Activated naive CD4-positive, alpha-beta T cell treated with anti-CD3 and anti-CD28 coated beads for 36 hours (primary cell): ENCODE measurements around the gene CLCN2. TPM values are rescaled to one million over a fixed set of nuclear protein-coding genes. Genes with fewer than 3 reads are reported as not detected.

Experiments used
- CTCF ChIA-PET: fragments of 350-600 bp; sonication (Branson Sonifier 250); formaldehyde crosslinking; loops from one replicate; lab custom pipeline; 2021; ENCODE audit warnings: antibody characterized with exemption; lab: Charles Lee
- DNase-seq: peaks from one replicate; pipeline ENCODE4 v3.0.0-alpha.2; 2020
- H3K27ac Mint-ChIP-seq: one replicate; pipeline ENCODE4 v1.8.0; 2021; ENCODE audit warnings: mild to moderate bottlenecking, mixed read lengths
- H3K27me3 Mint-ChIP-seq: one replicate; pipeline ENCODE4 v1.8.0; 2021; ENCODE audit warnings: low read depth, mixed read lengths
- H3K36me3 Mint-ChIP-seq: one replicate; pipeline ENCODE4 v1.8.0; 2021; ENCODE audit warnings: low read depth, mixed read lengths
- H3K4me1 Mint-ChIP-seq: one replicate; pipeline ENCODE4 v1.8.0; 2021; ENCODE audit warnings: low read depth, mixed read lengths
- H3K4me3 Mint-ChIP-seq: one replicate; pipeline ENCODE4 v1.8.0; 2021; ENCODE audit warnings: mild to moderate bottlenecking, moderate library complexity, mixed read lengths
- H3K9me3 Mint-ChIP-seq: one replicate; pipeline ENCODE4 v1.8.0; 2021; ENCODE audit warnings: mixed read lengths
- intact Hi-C: fragments of 100-400 bp; cut with micrococcal nuclease; formaldehyde crosslinking; loops from one replicate; pipeline ENCODE4 v1.15.1; 2023
- total RNA-seq, 2 experiments: library from RNA; stranded (reverse); gene quantifications; one replicate each; pipeline ENCODE4 v1.2.3, GENCODE V29; 2021

CLCN2 gene
- 1 to 10 TPM; 2.9 TPM for total RNA-seq

DNA sequence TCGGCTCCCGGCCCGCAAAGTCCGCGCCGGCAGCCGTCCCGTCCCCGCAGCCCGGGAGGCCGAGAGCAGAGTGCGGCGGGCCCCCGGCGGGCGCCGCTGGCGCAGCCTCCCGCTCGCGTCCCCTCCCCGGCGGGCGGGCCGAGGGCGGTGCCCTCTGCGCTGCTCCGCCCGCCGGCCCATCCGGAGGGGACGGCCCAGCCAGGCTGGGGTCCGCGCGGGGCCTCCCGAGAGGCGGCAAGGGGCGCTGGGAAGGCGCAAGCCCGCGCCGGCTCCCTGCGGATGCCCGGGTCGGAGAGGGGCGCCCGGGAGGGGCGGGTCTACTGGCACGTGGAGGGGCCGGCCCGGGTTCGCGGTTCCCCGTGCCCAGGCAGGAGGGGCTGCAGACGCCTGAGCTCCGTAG lies at the start of gene CLCN2, which contains the start of gene POLR2H:
Gene CLCN2 (minus strand): TSS at position 74 of the 400 bp plus-strand sequence. CDS start 126 bp downstream, outside the sequence.
Gene POLR2H (plus strand): TSS at position 179 of the 400 bp plus-strand sequence. CDS start 1,783 bp downstream, outside the sequence.
- peak within 1 kb of the TSS; percentile 97 for H3K4me3 Mint-ChIP-seq
- H3K9me3 Mint-ChIP-seq = no peaks in the 10 kb centered on the region
- CTCF ChIA-PET = interaction anchor here (0.9 to 4.6 kb wide), 3 partner anchors 8 to 56 kb away, joined by 4 to 21 read pairs (median 5); no protein-coding TSS in a partner anchor
- peak within 1 kb of the TSS; percentile 93 for H3K27ac Mint-ChIP-seq
- no peaks in the 10 kb centered on the region for H3K27me3 Mint-ChIP-seq
- peaks cover 23% of the 10 kb centered on the region for H3K4me1 Mint-ChIP-seq
- intact Hi-C loops = loop anchor here (5.0 kb wide), 5 partner anchors 166 to 804 kb away; partner anchors contain the start of genes KLHL24, KLHL6 and MAGEF1
- peaks cover 24% of the 10 kb centered on the region for H3K36me3 Mint-ChIP-seq
- DNase-seq = peak; percentile 37

DNA sequence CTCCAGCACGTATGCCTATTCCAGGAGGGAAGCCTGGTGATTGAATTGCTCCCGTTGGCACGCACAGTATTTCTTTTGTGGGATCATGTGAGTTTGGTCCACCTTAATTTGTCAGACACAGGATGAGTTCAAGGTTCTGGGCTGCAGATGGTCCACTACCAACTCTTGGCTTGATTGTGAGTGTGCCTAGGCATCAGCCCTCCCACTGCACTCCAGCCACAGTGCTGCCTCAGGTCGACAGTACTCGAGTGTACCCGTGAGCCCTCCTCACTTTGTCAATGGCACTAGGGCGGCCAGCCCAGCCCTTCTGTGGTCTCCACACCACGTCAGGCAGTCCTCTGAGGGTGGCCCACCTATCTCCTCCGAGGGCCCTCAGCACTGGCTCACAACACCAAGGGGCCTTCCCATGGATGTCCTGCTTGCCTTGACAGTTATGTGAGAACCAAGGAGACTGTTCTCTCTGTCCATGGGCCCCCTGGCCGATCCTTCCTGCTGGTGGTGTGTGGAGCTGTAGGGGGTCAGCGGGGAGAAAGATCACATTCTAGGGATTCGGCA lies 48.6 kb upstream of the CLCN2 start:
- H3K4me1 Mint-ChIP-seq = no peaks in the 10 kb centered on the region
- no peak for DNase-seq
- no peak overlapping the region for H3K27ac Mint-ChIP-seq
- no peaks in the 10 kb centered on the region for H3K36me3 Mint-ChIP-seq
- no peaks in the 10 kb centered on the region for H3K9me3 Mint-ChIP-seq
- CTCF ChIA-PET = interaction anchor here (1.1 kb wide), 1 partner anchor 104 kb away, joined by 4 read pairs; no protein-coding TSS in a partner anchor
- intact Hi-C loops = no loop called here
- H3K4me3 Mint-ChIP-seq = no peak overlapping the region
- H3K27me3 Mint-ChIP-seq = no peaks in the 10 kb centered on the region

DNA sequence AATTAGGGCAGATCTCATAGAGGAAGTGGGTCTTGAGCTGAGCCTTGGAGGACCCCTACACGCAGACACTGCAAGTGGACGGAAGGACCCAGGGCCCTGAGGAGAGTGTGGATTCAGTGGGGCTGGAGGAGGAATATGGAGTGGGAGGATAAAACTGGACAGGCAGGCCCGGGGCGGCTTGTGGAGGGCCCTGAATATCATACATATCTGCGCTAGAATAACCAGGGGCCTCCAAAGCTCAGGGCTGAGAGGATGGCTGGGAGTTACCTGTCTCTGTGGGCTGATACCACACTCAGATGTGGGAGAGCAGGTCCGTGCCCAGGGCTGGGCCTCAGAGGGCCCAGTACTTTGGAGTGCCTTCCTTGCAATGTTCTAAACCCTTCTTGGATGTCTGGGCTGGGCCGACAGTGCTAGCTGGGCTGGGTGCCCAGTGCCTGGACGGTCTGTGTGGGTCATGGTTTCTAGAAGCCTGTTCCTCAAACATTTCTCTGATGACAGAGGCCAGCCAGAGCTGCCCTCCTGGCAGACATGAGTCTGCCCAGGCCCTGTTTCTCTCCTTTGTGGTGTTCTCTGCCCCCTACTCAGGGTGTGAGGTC lies 48.0 kb upstream of the CLCN2 start:
- intact Hi-C loops = no loop called here
- Mint-ChIP-seq H3K4me3 (no peak overlapping the region), H3K27ac (no peak overlapping the region), H3K36me3 (no peaks in the 10 kb centered on the region), H3K27me3 (no peaks in the 10 kb centered on the region), H3K9me3 (no peaks in the 10 kb centered on the region), H3K4me1 (no peaks in the 10 kb centered on the region)
- CTCF ChIA-PET = interaction anchor here (1.1 kb wide), 1 partner anchor 104 kb away, joined by 4 read pairs; no protein-coding TSS in a partner anchor
- no peak for DNase-seq

DNA sequence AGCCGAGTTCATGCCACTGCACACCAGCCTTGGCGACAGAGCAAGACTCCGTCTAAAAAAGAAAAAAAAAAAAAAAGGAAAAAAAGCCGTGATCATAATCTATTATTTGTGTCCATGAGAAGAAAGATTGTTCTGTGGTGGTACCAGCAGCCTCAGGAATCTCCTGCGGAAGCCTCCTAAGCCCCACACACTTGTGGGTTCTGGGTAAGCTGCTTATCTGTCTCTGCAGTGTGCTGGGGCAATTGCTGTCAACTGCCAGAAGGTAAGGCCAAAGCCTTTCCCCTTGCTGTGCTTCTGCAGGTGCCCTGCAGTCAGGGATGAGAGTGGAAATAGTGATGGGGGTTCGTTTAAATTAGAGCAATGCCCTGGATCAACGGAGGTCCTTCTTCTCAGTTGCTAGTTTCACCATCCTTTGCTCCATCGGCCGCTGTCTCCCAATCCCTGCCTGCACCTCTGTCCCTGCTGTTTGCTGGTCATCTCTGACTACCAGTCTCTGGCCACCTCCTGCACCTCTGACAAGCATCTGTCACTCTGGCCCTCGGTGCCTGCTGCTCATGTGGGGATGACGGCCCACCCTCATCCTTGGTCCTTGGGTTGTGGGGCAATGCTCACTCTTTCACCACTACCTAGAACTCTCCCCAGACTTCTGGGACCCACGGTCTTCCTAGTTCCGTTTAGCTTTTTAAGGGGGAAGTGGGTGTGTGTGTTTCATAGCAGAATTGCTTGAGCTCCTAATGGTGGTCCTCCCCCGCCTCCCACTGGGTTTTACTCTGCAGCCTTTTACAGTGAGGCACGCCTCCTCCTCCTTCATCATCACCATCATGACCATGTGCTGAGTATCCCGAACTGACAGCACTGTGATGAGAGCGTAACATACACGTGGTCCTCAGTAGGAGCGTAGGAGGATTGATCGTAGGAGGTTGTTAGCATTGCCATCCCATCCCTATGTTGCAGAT lies 43.9 kb upstream of the CLCN2 start:
- Mint-ChIP-seq H3K9me3 (no peaks in the 10 kb centered on the region), H3K36me3 (no peaks in the 10 kb centered on the region), H3K27me3 (peaks cover 9% of the 10 kb centered on the region), H3K4me1 (no peaks in the 10 kb centered on the region), H3K27ac (no peak overlapping the region), H3K4me3 (no peak overlapping the region)
- CTCF ChIA-PET = interaction anchor here (0.7 to 1.4 kb wide), 2 partner anchors 34 to 831 kb away, joined by 4 to 5 read pairs; no protein-coding TSS in a partner anchor
- intact Hi-C loops = no loop called here
- DNase-seq = no peak

DNA sequence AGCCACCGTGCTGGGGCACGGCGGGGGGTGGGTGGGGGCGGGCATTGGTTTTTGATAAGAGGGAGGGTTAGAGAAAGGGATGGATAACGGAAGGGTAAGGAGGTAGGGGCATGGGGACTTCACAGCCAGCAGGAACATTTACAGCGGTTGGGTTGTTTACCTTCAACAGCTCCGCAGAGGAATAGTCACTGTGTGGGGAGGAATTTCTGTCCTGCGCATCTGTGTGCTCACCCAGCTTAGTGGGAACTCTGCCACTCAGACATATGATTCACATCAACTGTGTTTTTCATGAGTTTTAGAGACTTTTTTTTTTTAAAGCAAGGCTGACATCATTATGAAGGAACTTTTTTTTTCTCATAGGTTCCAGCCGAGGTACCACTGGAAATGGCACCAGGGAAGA lies 38.0 kb upstream of the CLCN2 start:
- DNase-seq = no peak
- H3K4me1 Mint-ChIP-seq = no peaks in the 10 kb centered on the region
- CTCF ChIA-PET = interaction anchor here (0.6 to 0.7 kb wide), 2 partner anchors 15 to 27 kb away, joined by 4 to 5 read pairs; no protein-coding TSS in a partner anchor
- no peaks in the 10 kb centered on the region for H3K36me3 Mint-ChIP-seq
- H3K4me3 Mint-ChIP-seq = no peak overlapping the region
- H3K27me3 Mint-ChIP-seq = peaks cover 14% of the 10 kb centered on the region
- intact Hi-C loops = no loop called here
- no peak overlapping the region for H3K27ac Mint-ChIP-seq
- H3K9me3 Mint-ChIP-seq = no peaks in the 10 kb centered on the region

DNA sequence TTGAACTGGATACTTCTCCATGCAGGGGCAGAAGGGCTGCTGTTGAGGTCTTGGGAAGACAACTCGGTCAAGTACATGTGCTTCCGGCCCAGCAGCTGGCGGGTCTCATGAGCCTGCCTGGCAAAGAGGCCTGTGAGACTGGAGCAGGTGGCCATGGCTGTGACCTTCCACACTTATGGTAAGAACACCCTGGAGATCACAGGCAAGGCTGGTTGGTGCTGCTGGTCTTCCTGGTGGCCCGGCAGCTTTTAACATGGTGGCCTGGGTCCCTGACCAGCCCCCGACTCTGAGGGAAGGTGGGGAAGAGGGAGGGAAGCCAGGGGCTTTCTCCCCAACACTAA lies 33.9 kb upstream of the CLCN2 start:
- H3K4me3 Mint-ChIP-seq = no peak overlapping the region
- peaks cover 7% of the 10 kb centered on the region for H3K27me3 Mint-ChIP-seq
- intact Hi-C loops = no loop called here
- H3K4me1 Mint-ChIP-seq = no peaks in the 10 kb centered on the region
- CTCF ChIA-PET = no interaction called here
- DNase-seq = no peak
- H3K27ac Mint-ChIP-seq = no peak overlapping the region
- no peaks in the 10 kb centered on the region for H3K9me3 Mint-ChIP-seq
- no peaks in the 10 kb centered on the region for H3K36me3 Mint-ChIP-seq

DNA sequence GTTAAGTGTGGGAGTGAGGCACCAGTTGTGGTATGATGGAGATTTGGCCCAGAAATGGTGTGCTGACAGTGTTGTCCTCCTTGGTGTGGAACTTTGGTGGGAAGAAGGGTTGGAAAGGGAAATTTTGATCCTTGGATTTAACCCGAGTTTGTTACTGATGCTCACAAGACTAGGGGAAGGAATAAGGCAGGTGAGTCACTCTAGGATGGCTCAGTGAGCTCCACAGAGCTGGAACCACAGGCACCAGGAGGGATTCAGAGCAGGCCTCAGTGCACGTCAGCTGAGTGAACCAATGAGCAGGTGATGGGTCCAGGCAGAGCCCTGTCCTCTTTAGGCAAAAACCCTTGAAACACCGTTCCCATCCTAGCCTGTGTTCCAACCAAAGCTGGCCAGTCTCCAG lies 29.9 kb upstream of the CLCN2 start:
- Mint-ChIP-seq H3K4me3 (no peak overlapping the region), H3K36me3 (no peaks in the 10 kb centered on the region), H3K27me3 (peaks cover 5% of the 10 kb centered on the region), H3K27ac (no peak overlapping the region), H3K4me1 (no peaks in the 10 kb centered on the region), H3K9me3 (no peaks in the 10 kb centered on the region)
- no peak for DNase-seq
- CTCF ChIA-PET = interaction anchor here (0.7 to 1.2 kb wide), 3 partner anchors 18 to 122 kb away, joined by 3 to 4 read pairs (median 3); no protein-coding TSS in a partner anchor
- intact Hi-C loops = no loop called here

DNA sequence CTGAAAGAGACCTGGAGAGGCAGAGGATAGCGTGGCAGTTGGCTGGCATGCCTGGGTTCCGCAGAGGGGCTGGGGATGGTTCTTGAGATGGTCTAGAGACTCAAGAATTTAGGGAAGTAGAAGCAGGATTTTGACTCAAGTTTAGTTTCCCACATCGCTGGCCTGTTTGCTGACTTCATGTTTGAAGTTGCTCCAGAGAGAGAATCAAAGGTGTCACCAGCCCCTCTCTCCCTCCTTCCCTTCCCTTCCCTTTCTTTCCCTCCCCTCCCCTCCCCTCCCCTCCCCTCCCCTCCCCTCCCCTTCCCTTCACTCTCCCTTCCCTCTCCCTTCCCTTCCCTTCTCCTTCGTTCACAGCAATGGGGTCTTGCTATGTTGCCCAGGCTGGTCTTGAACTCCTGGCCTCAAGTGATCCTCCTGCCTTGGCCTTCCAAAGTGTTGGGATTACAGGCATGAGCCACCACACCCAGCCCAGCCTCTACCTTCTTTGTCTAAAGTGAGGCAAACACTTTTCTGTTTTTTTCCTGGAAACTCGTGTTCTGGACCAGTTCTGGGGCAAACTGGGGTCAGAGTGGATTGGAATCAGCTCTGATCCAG lies 28.6 kb upstream of the CLCN2 start:
- peaks cover 6% of the 10 kb centered on the region for H3K27me3 Mint-ChIP-seq
- CTCF ChIA-PET = interaction anchor here (0.9 to 1.0 kb wide), 2 partner anchors 14 to 18 kb away, joined by 3 to 4 read pairs; no protein-coding TSS in a partner anchor
- H3K9me3 Mint-ChIP-seq = no peaks in the 10 kb centered on the region
- intact Hi-C loops = no loop called here
- H3K4me1 Mint-ChIP-seq = no peaks in the 10 kb centered on the region
- H3K36me3 Mint-ChIP-seq = no peaks in the 10 kb centered on the region
- no peak for DNase-seq
- H3K4me3 Mint-ChIP-seq = no peak overlapping the region
- no peak overlapping the region for H3K27ac Mint-ChIP-seq

DNA sequence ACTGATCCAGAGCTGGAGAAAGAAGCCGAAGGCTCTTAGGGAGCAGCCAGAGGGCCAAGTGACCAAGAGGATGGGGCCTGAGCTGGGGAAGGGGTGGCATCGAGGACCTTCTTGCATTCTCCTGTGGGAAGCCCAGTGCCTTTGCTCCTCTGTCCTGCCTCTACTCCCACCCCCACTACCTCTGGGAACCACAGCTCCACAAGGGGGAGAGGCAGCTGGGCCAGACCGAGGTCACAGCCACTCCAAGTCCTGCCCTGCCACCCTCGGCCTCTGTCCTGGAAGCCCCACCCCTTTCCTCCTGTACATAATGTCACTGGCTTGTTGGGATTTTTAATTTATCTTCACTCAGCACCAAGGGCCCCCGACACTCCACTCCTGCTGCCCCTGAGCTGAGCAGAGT lies 28.0 kb upstream of the CLCN2 start:
- Mint-ChIP-seq H3K4me3 (no peak overlapping the region), H3K27ac (no peak overlapping the region), H3K4me1 (no peaks in the 10 kb centered on the region), H3K27me3 (peaks cover 8% of the 10 kb centered on the region), H3K9me3 (no peaks in the 10 kb centered on the region), H3K36me3 (no peaks in the 10 kb centered on the region)
- intact Hi-C loops = no loop called here
- CTCF ChIA-PET = interaction anchor here (1.0 kb wide), 1 partner anchor 18 kb away, joined by 6 read pairs; no protein-coding TSS in a partner anchor
- no peak for DNase-seq

DNA sequence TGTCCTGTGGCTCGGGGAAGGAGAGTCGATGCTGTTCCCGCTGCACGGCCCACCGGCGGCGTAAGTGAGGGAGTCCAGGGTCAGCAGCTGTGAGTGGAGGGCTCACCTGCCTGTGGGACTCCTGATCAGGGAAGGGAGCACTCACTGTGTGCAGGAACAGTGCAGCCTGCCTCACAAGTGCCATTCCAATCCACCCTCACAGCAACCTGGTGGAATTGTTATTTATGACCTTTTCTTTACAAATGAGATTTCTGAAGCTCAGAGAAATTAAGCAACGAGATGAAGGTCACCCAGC lies 27.5 kb upstream of the CLCN2 start:
- Mint-ChIP-seq H3K4me1 (no peaks in the 10 kb centered on the region), H3K36me3 (no peaks in the 10 kb centered on the region), H3K4me3 (no peak overlapping the region), H3K9me3 (no peaks in the 10 kb centered on the region), H3K27ac (no peak overlapping the region), H3K27me3 (peaks cover 12% of the 10 kb centered on the region)
- CTCF ChIA-PET = interaction anchor here (1.0 kb wide), 1 partner anchor 17 kb away, joined by 6 read pairs; no protein-coding TSS in a partner anchor
- DNase-seq = no peak
- intact Hi-C loops = no loop called here

DNA sequence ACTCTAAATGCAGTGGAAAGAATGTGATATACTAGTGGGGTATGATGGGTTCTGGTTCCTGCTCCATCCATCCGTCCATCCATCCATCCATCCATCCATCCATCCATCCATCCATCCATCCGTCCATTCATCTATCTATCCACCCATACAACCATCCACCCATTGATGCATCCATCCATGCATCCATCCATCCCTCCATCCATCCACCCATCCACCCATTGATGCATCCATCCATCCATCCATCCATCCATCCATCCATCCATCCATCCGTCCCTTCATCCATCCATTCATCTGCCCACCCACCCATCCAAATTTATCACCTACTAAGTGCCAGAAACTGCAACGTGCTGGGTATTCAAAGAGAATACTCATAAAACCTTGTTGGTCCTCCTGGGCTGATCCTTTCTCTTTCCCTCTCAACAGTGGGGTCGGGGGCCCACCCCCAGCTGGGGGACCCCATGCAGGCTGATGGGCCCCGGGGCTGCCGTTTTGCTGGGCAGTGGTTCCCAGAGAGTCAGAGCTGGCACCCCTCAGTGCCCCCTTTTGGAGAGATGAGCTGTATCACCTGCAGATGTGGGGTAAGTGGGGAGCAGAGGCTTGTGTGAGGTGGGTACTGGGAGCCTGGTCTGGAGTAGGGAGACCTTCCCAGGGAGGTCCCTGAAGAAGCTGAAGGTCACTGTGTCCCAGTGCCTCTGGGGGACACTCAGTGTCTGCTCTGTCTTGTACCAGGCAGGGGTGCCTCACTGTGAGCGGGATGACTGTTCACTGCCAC lies 26.9 kb upstream of the CLCN2 start:
- intact Hi-C loops = no loop called here
- Mint-ChIP-seq H3K9me3 (no peaks in the 10 kb centered on the region), H3K27ac (no peak overlapping the region), H3K36me3 (no peaks in the 10 kb centered on the region), H3K27me3 (peaks cover 13% of the 10 kb centered on the region), H3K4me3 (no peak overlapping the region), H3K4me1 (no peaks in the 10 kb centered on the region)
- CTCF ChIA-PET = interaction anchor here (1.0 kb wide), 1 partner anchor 17 kb away, joined by 6 read pairs; no protein-coding TSS in a partner anchor
- DNase-seq = no peak
